Breast epithelium (tissue), 3 donors: ENCODE results near the gene E2F4.

Source experiments
- CTCF ChIP-seq, 3 donors: fragments of 450-650 bp; IDR thresholded peaks; one replicate each; pipeline ENCODE4 v1.5.1; 2016 to 2017; ENCODE audit warnings: antibody characterized with exemption in 3 of 3, mild to moderate bottlenecking in 3 of 3, moderate library complexity in 3 of 3
- POLR2A ChIP-seq: fragments of 450-650 bp; IDR thresholded peaks from one replicate; pipeline ENCODE4 v1.6.1; 2016; ENCODE audit warnings: antibody characterized with exemption, mild to moderate bottlenecking, moderate library complexity
- POLR2AphosphoS5 ChIP-seq, 3 donors: sonication (generic); formaldehyde crosslinking; IDR thresholded peaks; one replicate each; pipeline ENCODE4 v1.6.1; 2017; ENCODE audit warnings: antibody characterized with exemption in 3 of 3

- TF ChIP-seq POLR2AphosphoS5 (IDR thresholded peaks at IDR 0.05) (no peak), CTCF (IDR thresholded peaks at IDR 0.05) (no peak), POLR2A (no peak)
Measured at GRCh38 chr16:67195676-67196075, 3.7 kb downstream of the E2F4 start.
